Measurements from ENCODE around the gene HSD17B1.
A peak's percentile ranks its signal among the peaks of the same experiment; 100 is the strongest.
"Not testable (repeated sequence)": the region's sequence is repeated elsewhere in the genome, so short reads cannot be mapped to it uniquely, and the experiment has no call there.

Gene HSD17B1

GRCh38 chr17:42552736-42553135, at the start of gene HSD17B1:
Gene HSD17B1 (plus strand): TSS chr17:42552923. CDS start chr17:42552934, 11 bp downstream.
- DNase-seq = not testable (repeated sequence)

GRCh38 chr17:42502926-42503325, 49.8 kb upstream of the HSD17B1 start:
- DNase-seq = no peak

- no peak for DNase-seq
Measured at GRCh38 chr17:42507671-42508070, 45.1 kb upstream of the HSD17B1 start.

- DNase-seq = no peak
Measured at GRCh38 chr17:42508426-42509165, 44.1 kb upstream of the HSD17B1 start.

GRCh38 chr17:42509409-42509808, 43.3 kb upstream of the HSD17B1 start:
- no peak for DNase-seq

GRCh38 chr17:42509841-42510240, 42.9 kb upstream of the HSD17B1 start:
- DNase-seq = peak; percentile 76

- DNase-seq = no peak
Measured at GRCh38 chr17:42512246-42512645, 40.5 kb upstream of the HSD17B1 start.

GRCh38 chr17:42512733-42513251, 39.9 kb upstream of the HSD17B1 start:
- no peak for DNase-seq

- no peak for DNase-seq
Measured at GRCh38 chr17:42513686-42514085, 39.0 kb upstream of the HSD17B1 start.

GRCh38 chr17:42514279-42514678, 38.4 kb upstream of the HSD17B1 start:
- DNase-seq = no peak

GRCh38 chr17:42514867-42515266, 37.9 kb upstream of the HSD17B1 start:
- no peak for DNase-seq

GRCh38 chr17:42517516-42517915, 35.2 kb upstream of the HSD17B1 start:
- DNase-seq = peak; percentile 92

- DNase-seq = peak; percentile 64
Measured at GRCh38 chr17:42518046-42518754, 34.5 kb upstream of the HSD17B1 start.

- peak; percentile 93 for DNase-seq
Measured at GRCh38 chr17:42518755-42519545, 33.8 kb upstream of the HSD17B1 start.

GRCh38 chr17:42519546-42520491, 32.9 kb upstream of the HSD17B1 start:
- DNase-seq = peak; percentile 84

GRCh38 chr17:42520540-42520951, 32.2 kb upstream of the HSD17B1 start:
- peak; percentile 47 for DNase-seq

- no peak for DNase-seq
Measured at GRCh38 chr17:42521036-42521435, 31.7 kb upstream of the HSD17B1 start.

GRCh38 chr17:42521666-42522262, 31.0 kb upstream of the HSD17B1 start:
- no peak for DNase-seq

- DNase-seq = no peak
Measured at GRCh38 chr17:42522263-42522790, 30.4 kb upstream of the HSD17B1 start.

- DNase-seq = no peak
Measured at GRCh38 chr17:42522798-42523278, 29.9 kb upstream of the HSD17B1 start.

GRCh38 chr17:42525221-42525620, 27.5 kb upstream of the HSD17B1 start:
- no peak for DNase-seq

Measured in OCI-M1 (cell line).